Liver (tissue), 9 donors: Measurements from ENCODE around the gene VAV3. TPM values are rescaled to one million over a fixed set of nuclear protein-coding genes. Genes with fewer than 3 reads are reported as not detected.

Source experiments
- DNase-seq: peaks from one replicate; pipeline ENCODE4 v3.0.0-alpha.2; 2017; ENCODE audit warnings: low spot score
- H3K27ac ChIP-seq, 2 donors: one replicate each; pipeline ENCODE4 v1.7.0; 2013; ENCODE audit warnings: inconsistent platforms in 2 of 2, low read length in 2 of 2, control low read depth in 1 of 2, low read depth in 1 of 2, mild to moderate bottlenecking in 1 of 2
- H3K27me3 ChIP-seq, 4 donors: one replicate each; pipeline versions ENCODE4 v1.6.1 to v1.7.0; 2013; ENCODE audit warnings: low read length in 3 of 4, inconsistent platforms in 1 of 4, mild to moderate bottlenecking in 1 of 4, moderate library complexity in 1 of 4; ENCODE audit not compliant: control insufficient read depth in 4 of 4, insufficient read depth in 4 of 4
- H3K36me3 ChIP-seq, 4 donors: one replicate each; pipeline versions ENCODE4 v1.6.1 to v1.7.0; 2013; ENCODE audit warnings: low read length in 3 of 4, mild to moderate bottlenecking in 3 of 4, low read depth in 1 of 4, moderate library complexity in 1 of 4; ENCODE audit not compliant: control insufficient read depth in 4 of 4, insufficient read depth in 3 of 4
- H3K4me1 ChIP-seq, 4 donors: one replicate each; pipeline versions ENCODE4 v1.6.1 to v1.7.0; 2013; ENCODE audit warnings: low read length in 3 of 4, mild to moderate bottlenecking in 3 of 4, moderate library complexity in 1 of 4; ENCODE audit not compliant: control insufficient read depth in 4 of 4, insufficient read depth in 4 of 4
- H3K4me3 ChIP-seq, 3 donors: one replicate each; pipeline versions ENCODE4 v1.6.1 to v1.7.0; 2013; ENCODE audit warnings: low read length in 3 of 3, control low read depth in 1 of 3, low read depth in 1 of 3, mild to moderate bottlenecking in 1 of 3
- H3K9ac ChIP-seq, 2 donors: one replicate each; pipeline ENCODE4 v1.7.0; 2013; ENCODE audit warnings: low read length in 2 of 2, mild to moderate bottlenecking in 2 of 2, moderate library complexity in 2 of 2, control low read depth in 1 of 2, low read depth in 1 of 2
- H3K9me3 ChIP-seq, 4 donors: one replicate each; pipeline versions ENCODE4 v1.6.1 to v1.7.0; 2013; ENCODE audit warnings: low read length in 3 of 4; ENCODE audit not compliant: control insufficient read depth in 4 of 4
- ATF3 ChIP-seq: IDR thresholded peaks from 2 replicates; pipeline ENCODE4 v1.6.1; 2016; ENCODE audit warnings: antibody characterized with exemption
- CTCF ChIP-seq: fragments of 150-350 bp; IDR thresholded peaks from 2 replicates; pipeline ENCODE4 v1.5.1; 2017; ENCODE audit warnings: improper control_type of control experiment, low read depth, low read length; ENCODE audit not compliant: missing input control
- EGR1 ChIP-seq, 2 donors: IDR thresholded peaks; 2 replicates each; pipeline ENCODE4 v1.6.1; 2016 to 2018; ENCODE audit warnings: antibody characterized with exemption in 2 of 2, low read depth in 2 of 2
- FOXA1 ChIP-seq: IDR thresholded peaks from 2 replicates; pipeline ENCODE4 v1.6.1; 2016; ENCODE audit warnings: antibody characterized with exemption
- FOXA2 ChIP-seq: IDR thresholded peaks from 2 replicates; pipeline ENCODE4 v1.6.1; 2016; ENCODE audit warnings: antibody characterized with exemption
- GABPA ChIP-seq, 2 donors: IDR thresholded peaks in 1 of 2; conservative IDR thresholded peaks in 1 of 2; 2 replicates each; pipeline ENCODE4 v1.6.1; 2016; ENCODE audit warnings: antibody characterized with exemption in 2 of 2, mild to moderate bottlenecking in 1 of 2, moderate library complexity in 1 of 2
- HNF4A ChIP-seq, 2 donors: conservative IDR thresholded peaks; 2 replicates each; pipeline ENCODE4 v1.6.1; 2016; ENCODE audit warnings: antibody characterized with exemption in 2 of 2, mild to moderate bottlenecking in 2 of 2
- HNF4G ChIP-seq: IDR thresholded peaks from 2 replicates; pipeline ENCODE4 v1.6.1; 2016; ENCODE audit warnings: antibody characterized with exemption
- JUND ChIP-seq, 2 donors: IDR thresholded peaks; 2 replicates each; pipeline ENCODE4 v1.6.1; 2016; ENCODE audit warnings: antibody characterized with exemption in 2 of 2
- MAX ChIP-seq: IDR thresholded peaks from 2 replicates; pipeline ENCODE4 v1.6.1; 2016; ENCODE audit warnings: antibody characterized with exemption
- NR2F2 ChIP-seq: IDR thresholded peaks from 2 replicates; pipeline ENCODE4 v1.6.1; 2016; ENCODE audit warnings: antibody characterized with exemption
- RAD21 ChIP-seq, 2 donors: IDR thresholded peaks; 2 replicates each; pipeline ENCODE4 v1.6.1; 2016; ENCODE audit warnings: antibody characterized with exemption in 2 of 2, mild to moderate bottlenecking in 2 of 2
- REST ChIP-seq: IDR thresholded peaks from 2 replicates; pipeline ENCODE4 v1.6.1; 2016; ENCODE audit warnings: antibody characterized with exemption, mild to moderate bottlenecking
- RXRA ChIP-seq, 2 donors: IDR thresholded peaks; 2 replicates each; pipeline ENCODE4 v1.6.1; 2017 to 2018; ENCODE audit warnings: antibody characterized with exemption in 2 of 2, mild to moderate bottlenecking in 1 of 2
- SP1 ChIP-seq: IDR thresholded peaks from 2 replicates; pipeline ENCODE4 v1.6.1; 2018; ENCODE audit warnings: antibody characterized with exemption, mild to moderate bottlenecking
- TAF1 ChIP-seq: conservative IDR thresholded peaks from 2 replicates; pipeline ENCODE4 v1.6.1; 2016; ENCODE audit warnings: antibody characterized with exemption, mild to moderate bottlenecking
- YY1 ChIP-seq: IDR thresholded peaks from 2 replicates; pipeline ENCODE4 v1.6.1; 2016; ENCODE audit warnings: antibody characterized with exemption, mild to moderate bottlenecking
- ZBTB33 ChIP-seq: IDR thresholded peaks from 2 replicates; pipeline ENCODE4 v1.6.1; 2016; ENCODE audit warnings: antibody characterized with exemption
- WGBS: extraction: QIAGEN DNeasy Blood & Tissue Kit; methylation state at CpG from one replicate; pipeline ENCODE4 v1.1.7; 2013; 5-methylcytosine and 5-hydroxymethylcytosine counted together
- polyA plus RNA-seq, 2 donors: library from polyadenylated mRNA; stranded (reverse) in 1 of 2; unstranded in 1 of 2; fragments of 200-250 nt in 1 of 2; fragments of >200 nt in 1 of 2; fragmentation: Nextera tagmentation in 1 of 2; extraction: Ambion mirVana in 1 of 2; gene quantifications; one replicate each; pipeline versions ENCODE4 v1.2.1 to v1.2.3, GENCODE V29; 2013 to 2015
- total RNA-seq, 2 donors: library from RNA; depleted of rRNA; stranded (reverse); fragments of >200 nt; gene quantifications; one replicate each; pipeline ENCODE4 v1.2.3, GENCODE V29; 2014
- donor health status: healthy.
- donor health status: healthy.
- donor health status: healthy.
- donor health status: healthy.
- donor health status: healthy.

Gene VAV3
- total and polyA plus RNA-seq, 4 donors, result 0.46 to 4.8 (median 2.7) TPM

GRCh38 chr1:107817935-107818334 lies 147.0 kb downstream of the VAV3 start (continued):
- TF ChIP-seq ZBTB33, result no peak
- TF ChIP-seq SP1, result no peak

GRCh38 chr1:107817206-107817605 lies 147.8 kb downstream of the VAV3 start:
- H3K4me1 ChIP-seq, result no peaks in the 10 kb centered on the region
- H3K4me3 ChIP-seq, result no peak overlapping the region
- DNase-seq, result no peak
- TF ChIP-seq EGR1 (IDR thresholded peaks at IDR 0.05; ENCODE audit: low read depth in 2 of 2), result no peak
- TF ChIP-seq RXRA (IDR thresholded peaks at IDR 0.05), result no peak
- TF ChIP-seq MAX, result no peak
- no peak for TF ChIP-seq SP1
- TF ChIP-seq RAD21 (IDR thresholded peaks at IDR 0.05), result no peak
- no peak for TF ChIP-seq JUND (IDR thresholded peaks at IDR 0.05)
- no peak for TF ChIP-seq ZBTB33
- no peak for TF ChIP-seq ATF3
- TF ChIP-seq HNF4G, result no peak
- TF ChIP-seq GABPA (IDR thresholded peaks at IDR 0.05 in 1 of 2, conservative IDR thresholded peaks at IDR 0.05 in 1 of 2), result no peak
- TF ChIP-seq TAF1, result no peak
- no peak for TF ChIP-seq FOXA2
- TF ChIP-seq REST, result no peak
- no peak for TF ChIP-seq FOXA1
- no peak for TF ChIP-seq NR2F2
- no peak for TF ChIP-seq CTCF
- TF ChIP-seq YY1, result no peak
- no peak for TF ChIP-seq HNF4A (conservative IDR thresholded peaks at IDR 0.05)
- no peaks in the 10 kb centered on the region for H3K27me3 ChIP-seq
- no peak overlapping the region for H3K27ac ChIP-seq
- H3K9ac ChIP-seq, result no peak overlapping the region
- WGBS, result 75% methylated on average over 1 of the region's 1 CpG
- no peaks in the 10 kb centered on the region for H3K36me3 ChIP-seq
- no peaks in the 10 kb centered on the region for H3K9me3 ChIP-seq
